ENCODE results near the gene ADCY4. TPM values are rescaled to one million over a fixed set of nuclear protein-coding genes. Genes with fewer than 3 reads are reported as not detected.

The ADCY4 gene
- total and polyA plus RNA-seq, 2 donors (not counting 3 experiments of a cell fraction or from before 2014, with no cell fraction given): 81.6 to 84.0 TPM

GRCh38 chr14:24282736-24283135 lies 52.1 kb downstream of the ADCY4 start:
- Histone ChIP-seq H3K27ac (ENCODE audit: insufficient read depth, low read depth, low read length) (no peak overlapping the region), H3K79me2 (ENCODE audit: control insufficient read depth, insufficient read depth, low read length) (no peaks in the 10 kb centered on the region), H4K20me1 (replicated peaks; ENCODE audit: control insufficient read depth, extremely low read depth, insufficient read depth, low read length) (no peaks in the 10 kb centered on the region), H2AFZ (ENCODE audit: low read depth, low read length) (no peak overlapping the region), H3K27me3 (ENCODE audit: control insufficient read depth in 2 of 2, insufficient read depth in 2 of 2, low read length in 2 of 2) (no peaks in the 10 kb centered on the region), H3K9ac (replicated peaks; ENCODE audit: extremely low read depth, insufficient read depth, low read length) (no peak overlapping the region), H3K4me3 (replicated peaks in 1 of 3; ENCODE audit: insufficient read depth in 1 of 3, low read depth in 1 of 3, low read length in 3 of 3) (no peak overlapping the region), H3K4me2 (ENCODE audit: insufficient read depth, low read length) (no peak overlapping the region), H3K9me1 (replicated peaks; ENCODE audit: control insufficient read depth, extremely low read depth, insufficient read depth, low read length) (no peaks in the 10 kb centered on the region), H3K36me3 (ENCODE audit: control insufficient read depth in 2 of 2, extremely low read depth in 1 of 2, insufficient read depth in 2 of 2, low read length in 2 of 2) (no peaks in the 10 kb centered on the region), H3K4me1 (ENCODE audit: control insufficient read depth, extremely low read depth, insufficient read depth, low read length) (no peaks in the 10 kb centered on the region), H3K9me3 (replicated peaks; ENCODE audit: control insufficient read depth, insufficient read depth, low read length) (no peaks in the 10 kb centered on the region)
- FAIRE-seq (no peak), DNase-seq (ENCODE audit: low read depth, low spot score) (no peak)
- BruUV-seq (replicated peaks): no TSS peak
- no peak for TF ChIP-seq GATA2 (IDR thresholded peaks at IDR 0.05; ENCODE audit: insufficient read depth, insufficient read length, low read depth, low read length)
- no peak for TF ChIP-seq CTCF (IDR thresholded peaks at IDR 0.05; ENCODE audit: extremely low read depth in 1 of 2, insufficient read depth in 1 of 2, low read depth in 1 of 2, low read length in 2 of 2)
- no peak for TF ChIP-seq JUN (IDR thresholded peaks at IDR 0.05; ENCODE audit: borderline replicate concordance, insufficient read depth, insufficient read length, low read depth)
- TF ChIP-seq FOS (IDR thresholded peaks at IDR 0.05; ENCODE audit: borderline replicate concordance, insufficient read depth, low read length): no peak
- no peak for TF ChIP-seq POLR2AphosphoS5 (IDR thresholded peaks at IDR 0.05; ENCODE audit: insufficient read depth, low read depth, low read length)
- TF ChIP-seq EZH2 (IDR thresholded peaks at IDR 0.05; ENCODE audit: borderline replicate concordance, low read depth, low read length, severe bottlenecking): no peak
- TF ChIP-seq MAX (IDR thresholded peaks at IDR 0.05; ENCODE audit: insufficient read depth, insufficient read length): no peak
- no peak for TF ChIP-seq MYC (IDR thresholded peaks at IDR 0.05; ENCODE audit: low read depth, low read length)
- no peak for TF ChIP-seq POLR2A (IDR thresholded peaks at IDR 0.05; ENCODE audit: low read depth, low read length)
- dilution Hi-C loops (cut with MboI; ENCODE audit: extremely low pct_ligation_motif_present, low sequenced_read_pairs): no loop called here
- POLR2A ChIA-PET: no interaction called here
- intact Hi-C loops (cut with micrococcal nuclease): no loop called here
- CTCF ChIA-PET: interaction anchor here (1.5 to 4.0 kb wide), 2 partner anchors 10 to 14 kb away, joined by 4 to 27 read pairs; no protein-coding TSS in a partner anchor
